ENCODE data around the gene PDCD11.
A peak's percentile ranks its signal among the peaks of the same experiment; 100 is the strongest.

PDCD11 gene

GRCh38 chr10:103469201-103469600 lies 72.8 kb downstream of the PDCD11 start:
- no peak for DNase-seq (ENCODE audit: low spot score)
- TF ChIP-seq CTCF (IDR thresholded peaks at IDR 0.05; ENCODE audit: extremely low read depth, missing control alignments): no peak

GRCh38 chr10:103470761-103471653 lies 74.6 kb downstream of the PDCD11 start:
- DNase-seq (ENCODE audit: low spot score): peak; percentile 90
- no peak for TF ChIP-seq CTCF (IDR thresholded peaks at IDR 0.05; ENCODE audit: extremely low read depth, missing control alignments)

- TF ChIP-seq CTCF (IDR thresholded peaks at IDR 0.05; ENCODE audit: extremely low read depth, missing control alignments): no peak
- peak; percentile 74 for DNase-seq (ENCODE audit: low spot score)
Observed at GRCh38 chr10:103472005-103472404, 75.6 kb downstream of the PDCD11 start.

- no peak for DNase-seq (ENCODE audit: low spot score)
- no peak for TF ChIP-seq CTCF (IDR thresholded peaks at IDR 0.05; ENCODE audit: extremely low read depth, missing control alignments)
Observed at GRCh38 chr10:103473261-103473671, 76.8 kb downstream of the PDCD11 start.

- no peak for DNase-seq (ENCODE audit: low spot score)
- no peak for TF ChIP-seq CTCF (IDR thresholded peaks at IDR 0.05; ENCODE audit: extremely low read depth, missing control alignments)
Observed at GRCh38 chr10:103474077-103474476, 77.7 kb downstream of the PDCD11 start.

- no peak for TF ChIP-seq CTCF (IDR thresholded peaks at IDR 0.05; ENCODE audit: extremely low read depth, missing control alignments)
- DNase-seq (ENCODE audit: low spot score): no peak
Observed at GRCh38 chr10:103475437-103475836, 79.0 kb downstream of the PDCD11 start.

- TF ChIP-seq CTCF (IDR thresholded peaks at IDR 0.05; ENCODE audit: extremely low read depth, missing control alignments): peak; percentile 28
- DNase-seq (ENCODE audit: low spot score): peak; percentile 77
Observed at GRCh38 chr10:103476046-103476768, 79.8 kb downstream of the PDCD11 start.
